HG03558 (cell line): ENCODE data around the gene RHOH.

Experiments used
- ATAC-seq: cut with Tn5 transposase; IDR thresholded peaks from one replicate; pipeline ENCODE4 v1.9.1; 2021; ENCODE audit warnings: moderate number of reproducible peaks; ENCODE audit not compliant: unreplicated experiment; ENCODE audit errors: extremely low read depth

Gene RHOH

GRCh38 chr4:40231316-40231863, 34.6 kb downstream of the RHOH start:
- ATAC-seq, result no peak

- ATAC-seq, result no peak
Measured at GRCh38 chr4:40232610-40233009, 35.8 kb downstream of the RHOH start.

- ATAC-seq, result no peak
Measured at GRCh38 chr4:40233227-40233626, 36.4 kb downstream of the RHOH start.

GRCh38 chr4:40234519-40235039, 37.7 kb downstream of the RHOH start:
- ATAC-seq, result no peak

GRCh38 chr4:40238008-40238699, 41.3 kb downstream of the RHOH start:
- no peak for ATAC-seq

- ATAC-seq, result no peak
Measured at GRCh38 chr4:40238700-40239548, 42.1 kb downstream of the RHOH start.

- no peak for ATAC-seq
Measured at GRCh38 chr4:40240040-40240653, 43.3 kb downstream of the RHOH start.

GRCh38 chr4:40241026-40241425, 44.2 kb downstream of the RHOH start:
- no peak for ATAC-seq

GRCh38 chr4:40241941-40242340, 45.1 kb downstream of the RHOH start:
- ATAC-seq, result no peak

GRCh38 chr4:40243386-40243948, 46.6 kb downstream of the RHOH start:
- no peak for ATAC-seq

GRCh38 chr4:40244606-40245005, 47.8 kb downstream of the RHOH start:
- no peak for ATAC-seq

GRCh38 chr4:40245550-40245949, 48.7 kb downstream of the RHOH start:
- no peak for ATAC-seq

GRCh38 chr4:40246011-40246900, 49.4 kb downstream of the RHOH start:
- no peak for ATAC-seq

- no peak for ATAC-seq
Measured at GRCh38 chr4:40246938-40247337, 50.1 kb downstream of the RHOH start.

GRCh38 chr4:40247350-40247749, 50.5 kb downstream of the RHOH start:
- ATAC-seq, result no peak

- no peak for ATAC-seq
Measured at GRCh38 chr4:40251366-40251765, 54.5 kb downstream of the RHOH start.

- ATAC-seq, result no peak
Measured at GRCh38 chr4:40253906-40254305, 57.1 kb downstream of the RHOH start.

- no peak for ATAC-seq
Measured at GRCh38 chr4:40254608-40255392, 58.0 kb downstream of the RHOH start.
